Mucosa of stomach (tissue), 1 donor: ENCODE results near the gene NF1.

Source experiments
- H3K27me3 ChIP-seq: one replicate; pipeline ENCODE4 v1.7.0; 2013; ENCODE audit warnings: mild to moderate bottlenecking, low read length; ENCODE audit not compliant: control insufficient read depth, insufficient read depth
- H3K36me3 ChIP-seq: one replicate; pipeline ENCODE4 v1.7.0; 2013; ENCODE audit warnings: low read length; ENCODE audit not compliant: control insufficient read depth, insufficient read depth
- H3K4me1 ChIP-seq: one replicate; pipeline ENCODE4 v1.7.0; 2013; ENCODE audit warnings: mild to moderate bottlenecking, low read length; ENCODE audit not compliant: control insufficient read depth, insufficient read depth
- H3K4me3 ChIP-seq: one replicate; pipeline ENCODE4 v1.7.0; 2013; ENCODE audit warnings: low read length
- H3K9ac ChIP-seq: one replicate; pipeline ENCODE4 v1.7.0; 2013; ENCODE audit warnings: mild to moderate bottlenecking, low read length, moderate library complexity
- H3K9me3 ChIP-seq: one replicate; pipeline ENCODE4 v1.7.0; 2013; ENCODE audit warnings: mild to moderate bottlenecking, low read length, moderate library complexity; ENCODE audit not compliant: control insufficient read depth
- donor health status: Pancreatic carcinoma.

NF1 gene

DNA sequence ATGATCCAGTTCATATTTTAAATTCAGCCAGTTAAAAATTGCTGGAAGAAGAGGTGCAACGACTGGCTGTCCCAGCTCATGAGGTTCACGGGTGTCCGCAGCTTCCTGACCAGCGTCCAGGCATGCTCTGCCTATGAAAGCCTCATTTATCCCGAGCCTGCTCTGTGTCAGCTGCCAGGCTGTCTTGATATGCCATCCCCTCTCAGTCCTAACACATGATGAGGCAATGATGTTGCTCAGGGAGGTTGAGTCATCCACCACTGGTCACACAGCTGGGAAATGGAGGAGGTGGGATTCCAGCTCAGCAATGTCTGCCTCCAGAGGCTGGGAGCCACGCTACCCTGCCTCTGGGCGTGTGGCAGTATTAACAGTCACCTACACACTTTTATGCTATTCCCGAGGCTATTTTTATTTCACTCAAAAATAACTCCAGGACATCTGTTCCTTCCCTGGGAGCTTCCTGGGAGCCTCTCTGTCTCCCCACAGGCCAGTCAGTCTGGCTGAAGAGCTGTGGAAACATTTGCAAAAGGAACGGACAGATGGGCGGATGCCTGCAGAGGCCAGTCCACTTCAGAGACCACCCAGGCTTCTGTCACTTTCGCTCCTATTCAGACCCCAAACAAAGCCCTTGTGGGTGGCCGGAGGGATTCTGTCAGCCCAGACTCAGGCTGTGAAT lies 319.2 kb downstream of the NF1 start:
- peaks cover 4% of the 10 kb centered on the region for H3K27me3 ChIP-seq
- no peaks in the 10 kb centered on the region for H3K9me3 ChIP-seq
- H3K36me3 ChIP-seq: no peaks in the 10 kb centered on the region
- H3K4me3 ChIP-seq: no peak overlapping the region
- no peak overlapping the region for H3K9ac ChIP-seq
- H3K4me1 ChIP-seq: no peaks in the 10 kb centered on the region

DNA sequence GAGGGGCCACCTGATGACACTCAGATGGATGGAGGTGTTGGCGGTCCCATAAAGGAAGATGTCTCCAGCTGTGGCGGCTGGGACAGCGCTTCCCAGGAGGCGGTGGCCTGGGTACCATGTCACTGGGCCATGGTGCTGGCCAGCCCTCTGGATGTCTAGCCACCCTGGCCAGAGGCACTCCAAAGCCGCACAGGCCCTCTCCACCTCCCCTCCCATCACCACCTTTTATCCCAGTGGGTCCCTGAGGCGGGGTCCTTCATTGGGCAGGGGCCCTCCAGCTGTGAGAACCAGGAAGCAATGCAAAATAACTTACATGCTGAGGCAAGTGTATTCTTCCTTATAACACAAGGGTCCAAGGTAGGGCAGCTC lies 319.8 kb downstream of the NF1 start:
- Histone ChIP-seq H3K27me3 (peaks cover 4% of the 10 kb centered on the region), H3K9me3 (no peaks in the 10 kb centered on the region), H3K4me3 (no peak overlapping the region), H3K9ac (no peak overlapping the region), H3K36me3 (no peaks in the 10 kb centered on the region), H3K4me1 (no peaks in the 10 kb centered on the region)

DNA sequence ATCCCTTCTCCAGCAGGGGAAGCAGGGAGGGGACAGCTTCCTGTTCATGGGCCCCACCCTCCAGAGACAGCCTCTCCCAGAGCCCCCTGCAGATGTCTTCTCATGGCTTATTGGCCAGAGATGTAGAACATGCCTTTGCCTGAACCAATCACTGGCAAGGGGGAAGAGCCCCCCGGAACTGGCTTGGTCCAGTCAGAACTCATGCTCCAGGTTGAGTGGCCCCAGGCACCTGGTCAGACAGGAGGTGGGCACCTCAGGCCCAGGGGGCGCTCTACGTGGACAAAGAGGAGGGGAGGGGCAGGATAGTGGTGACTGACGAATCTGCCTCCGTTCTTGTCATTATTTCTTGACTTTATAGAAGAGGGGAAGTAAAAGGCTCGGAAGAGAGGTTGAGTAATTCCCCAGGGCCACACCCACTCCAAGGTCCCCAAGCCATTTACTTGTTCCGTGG lies 320.3 kb downstream of the NF1 start:
- Histone ChIP-seq H3K4me1 (no peaks in the 10 kb centered on the region), H3K4me3 (no peak overlapping the region), H3K9me3 (no peaks in the 10 kb centered on the region), H3K9ac (no peak overlapping the region), H3K36me3 (no peaks in the 10 kb centered on the region), H3K27me3 (peaks cover 4% of the 10 kb centered on the region)

DNA sequence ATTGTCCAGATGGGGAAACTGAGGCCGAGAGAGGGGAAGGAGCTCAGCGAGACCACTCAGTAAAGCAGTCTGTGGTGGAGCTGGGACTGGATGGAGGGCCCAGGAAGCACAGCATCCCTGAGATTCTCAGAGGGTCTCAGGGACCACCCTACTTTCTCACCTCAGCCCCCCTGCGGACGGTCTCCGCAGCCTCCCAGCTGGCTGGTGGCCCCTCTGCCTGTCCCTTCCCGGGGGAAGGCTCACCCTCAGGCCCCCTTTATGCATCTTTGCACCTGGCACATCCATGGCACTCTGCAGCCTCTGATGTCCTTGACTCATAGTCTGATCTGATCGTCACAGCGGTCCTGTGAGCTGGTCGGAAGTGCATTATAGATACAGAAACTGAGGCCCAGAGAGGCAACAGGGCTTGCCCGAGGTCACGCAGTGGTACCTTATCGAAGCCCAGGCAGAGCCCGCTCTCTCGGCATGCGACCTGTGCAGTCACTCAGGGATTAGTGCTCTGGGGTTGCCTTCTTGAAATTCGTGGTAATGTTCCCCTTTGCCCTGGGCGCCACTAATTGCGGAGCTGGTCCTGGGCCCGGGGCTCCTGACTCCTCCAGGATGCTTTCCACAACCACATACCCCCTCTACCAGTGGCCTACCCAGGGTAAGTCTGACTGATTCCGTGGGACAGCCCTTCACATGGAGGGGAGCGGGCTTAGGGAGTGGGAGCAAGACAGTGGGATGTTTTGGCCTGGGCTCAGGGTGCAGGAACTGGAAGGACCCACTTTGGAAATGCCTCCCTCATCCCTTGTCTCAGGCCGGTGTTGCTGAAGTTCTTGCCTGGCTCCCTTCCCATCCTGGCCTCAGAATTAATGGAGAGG lies 321.1 kb downstream of the NF1 start:
- Histone ChIP-seq H3K4me1 (no peaks in the 10 kb centered on the region), H3K27me3 (peaks cover 4% of the 10 kb centered on the region), H3K4me3 (no peak overlapping the region), H3K9me3 (no peaks in the 10 kb centered on the region), H3K9ac (no peak overlapping the region), H3K36me3 (no peaks in the 10 kb centered on the region)

DNA sequence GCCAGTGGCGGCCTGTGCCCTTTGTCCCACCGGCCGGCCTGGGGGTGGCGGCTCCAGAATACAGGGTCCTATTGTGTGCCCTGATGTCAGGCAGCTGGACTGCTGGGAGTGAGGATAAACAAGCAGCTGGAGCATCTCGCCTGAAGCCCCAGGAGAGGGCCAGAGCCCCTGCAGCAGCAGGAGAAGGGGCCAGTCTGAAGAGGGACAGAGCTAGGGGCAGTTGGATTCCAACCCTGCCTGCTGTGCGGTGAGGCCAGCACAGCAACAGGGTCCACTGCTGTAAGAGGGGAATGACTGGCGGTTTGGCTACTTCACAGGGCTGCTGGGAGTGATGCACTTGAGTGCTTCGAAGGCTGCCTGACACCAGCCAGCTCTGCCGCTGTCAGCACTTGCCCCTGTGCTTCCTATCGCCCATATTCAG lies 321.7 kb downstream of the NF1 start:
- Histone ChIP-seq H3K9ac (no peak overlapping the region), H3K4me1 (no peaks in the 10 kb centered on the region)

DNA sequence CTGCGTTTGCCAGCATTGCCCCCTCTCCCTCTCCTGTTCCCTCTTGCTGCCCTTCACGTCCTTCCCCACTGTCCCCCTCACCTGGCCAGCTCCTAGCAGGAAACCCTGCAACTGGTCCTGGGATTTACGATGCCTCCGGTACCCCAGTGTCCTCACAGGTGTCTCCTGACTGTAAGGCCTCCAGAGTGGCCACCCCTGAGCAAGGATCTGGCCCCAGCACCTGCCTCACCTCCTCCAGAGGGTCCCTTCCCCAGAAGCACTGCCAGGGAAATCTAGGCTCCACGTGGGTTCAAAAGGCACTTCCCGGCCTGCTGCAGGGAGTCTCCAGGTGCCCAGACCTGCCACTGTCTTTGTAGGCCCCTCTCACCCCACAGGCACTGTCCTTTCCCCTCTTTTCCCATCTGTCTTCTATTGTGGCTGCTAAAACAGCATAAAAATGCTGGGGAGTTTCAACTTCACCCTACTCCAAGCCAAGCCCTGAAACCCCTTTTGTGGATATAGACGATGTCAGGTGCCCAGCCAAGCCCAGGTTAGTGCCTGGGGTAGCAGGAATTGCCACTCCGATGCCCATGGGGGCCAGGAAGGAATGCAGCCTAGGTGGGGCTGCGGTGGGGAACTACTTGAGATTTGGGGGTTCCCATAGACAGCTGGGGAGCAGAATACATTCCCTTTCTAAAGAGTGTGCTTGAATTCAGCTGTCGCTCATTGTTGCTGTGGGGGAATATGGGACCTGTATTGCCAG lies 322.4 kb downstream of the NF1 start:
- H3K36me3 ChIP-seq: no peaks in the 10 kb centered on the region
- no peaks in the 10 kb centered on the region for H3K4me1 ChIP-seq
- peaks cover 4% of the 10 kb centered on the region for H3K27me3 ChIP-seq
- H3K9me3 ChIP-seq: no peaks in the 10 kb centered on the region
- H3K4me3 ChIP-seq: no peak overlapping the region
- H3K9ac ChIP-seq: no peak overlapping the region

More for the DNA sequence above, 321.7 kb downstream of the NF1 start:
- Histone ChIP-seq H3K27me3 (peaks cover 4% of the 10 kb centered on the region), H3K36me3 (no peaks in the 10 kb centered on the region), H3K9me3 (no peaks in the 10 kb centered on the region), H3K4me3 (no peak overlapping the region)

DNA sequence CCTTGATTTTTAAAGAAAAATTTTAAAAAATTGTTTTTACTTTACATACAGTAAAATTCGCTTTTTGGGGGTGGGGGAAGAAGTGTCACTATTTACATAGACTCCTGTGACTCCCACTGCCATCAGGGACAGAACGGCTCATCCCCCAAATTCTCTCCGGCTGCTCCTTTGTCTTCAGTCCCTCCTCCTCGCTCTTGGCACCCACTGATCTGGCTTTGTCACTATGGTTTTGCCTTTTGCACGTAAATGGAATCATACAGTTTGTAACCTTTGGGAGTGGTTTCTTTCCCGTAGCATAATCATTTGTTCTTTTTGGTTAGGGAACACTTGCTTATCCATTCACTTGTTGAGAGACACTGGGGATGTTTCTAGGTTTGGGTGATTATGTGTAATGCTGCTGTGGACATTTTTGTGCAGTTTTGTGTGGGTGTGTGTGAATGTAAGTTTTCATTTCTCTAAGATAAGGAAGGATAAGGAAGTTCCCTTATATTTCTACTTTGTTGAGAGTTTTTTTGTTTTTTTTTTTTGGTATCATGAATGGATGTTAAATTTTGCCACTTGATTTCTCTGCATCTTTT lies 324.1 kb downstream of the NF1 start:
- Histone ChIP-seq H3K4me3 (no peak overlapping the region), H3K9ac (no peak overlapping the region), H3K36me3 (no peaks in the 10 kb centered on the region), H3K4me1 (peaks cover 4% of the 10 kb centered on the region), H3K9me3 (no peaks in the 10 kb centered on the region), H3K27me3 (peaks cover 4% of the 10 kb centered on the region)

DNA sequence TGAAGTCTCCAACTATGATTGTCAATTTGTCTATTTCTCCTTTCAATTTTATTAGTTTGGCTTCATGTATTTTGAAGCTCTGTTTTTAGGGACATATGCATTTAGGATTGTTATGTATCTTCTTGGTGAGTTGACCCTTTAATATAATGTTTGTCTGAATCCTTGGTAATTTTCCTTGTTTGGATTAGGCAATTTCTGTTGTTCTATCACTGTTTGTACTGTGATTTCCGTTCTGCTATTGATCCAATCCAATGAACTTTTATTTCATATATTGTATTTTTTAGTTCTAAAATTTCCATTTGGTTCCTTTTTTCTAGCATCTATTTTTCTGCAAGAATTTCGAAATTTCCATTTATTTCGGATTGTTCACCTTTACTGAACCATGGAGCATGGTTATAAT lies 327.7 kb downstream of the NF1 start:
- H3K27me3 ChIP-seq: no peaks in the 10 kb centered on the region
- no peaks in the 10 kb centered on the region for H3K9me3 ChIP-seq
- no peak overlapping the region for H3K4me3 ChIP-seq
- peaks cover 9% of the 10 kb centered on the region for H3K4me1 ChIP-seq
- H3K36me3 ChIP-seq: no peaks in the 10 kb centered on the region
- H3K9ac ChIP-seq: no peak overlapping the region

DNA sequence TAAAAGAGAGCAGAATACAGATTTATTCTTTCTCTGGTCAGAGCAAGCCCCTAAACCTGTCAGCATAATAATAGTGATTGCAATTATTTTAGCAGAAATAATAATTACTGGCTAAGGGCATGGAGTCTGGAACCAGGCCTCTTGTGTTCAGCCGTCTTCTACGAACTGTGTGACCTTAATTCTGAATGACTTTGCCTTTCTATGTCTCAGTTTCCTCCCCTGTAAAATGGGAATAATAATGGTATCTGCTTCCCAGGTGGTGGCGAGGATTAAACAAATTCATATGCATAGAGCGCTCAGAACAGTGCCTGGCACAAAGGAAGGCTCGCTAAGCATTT lies 330.1 kb downstream of the NF1 start:
- Histone ChIP-seq H3K36me3 (no peaks in the 10 kb centered on the region), H3K9ac (no peak overlapping the region), H3K4me1 (peaks cover 9% of the 10 kb centered on the region), H3K4me3 (no peak overlapping the region), H3K27me3 (peaks cover 5% of the 10 kb centered on the region), H3K9me3 (no peaks in the 10 kb centered on the region)

DNA sequence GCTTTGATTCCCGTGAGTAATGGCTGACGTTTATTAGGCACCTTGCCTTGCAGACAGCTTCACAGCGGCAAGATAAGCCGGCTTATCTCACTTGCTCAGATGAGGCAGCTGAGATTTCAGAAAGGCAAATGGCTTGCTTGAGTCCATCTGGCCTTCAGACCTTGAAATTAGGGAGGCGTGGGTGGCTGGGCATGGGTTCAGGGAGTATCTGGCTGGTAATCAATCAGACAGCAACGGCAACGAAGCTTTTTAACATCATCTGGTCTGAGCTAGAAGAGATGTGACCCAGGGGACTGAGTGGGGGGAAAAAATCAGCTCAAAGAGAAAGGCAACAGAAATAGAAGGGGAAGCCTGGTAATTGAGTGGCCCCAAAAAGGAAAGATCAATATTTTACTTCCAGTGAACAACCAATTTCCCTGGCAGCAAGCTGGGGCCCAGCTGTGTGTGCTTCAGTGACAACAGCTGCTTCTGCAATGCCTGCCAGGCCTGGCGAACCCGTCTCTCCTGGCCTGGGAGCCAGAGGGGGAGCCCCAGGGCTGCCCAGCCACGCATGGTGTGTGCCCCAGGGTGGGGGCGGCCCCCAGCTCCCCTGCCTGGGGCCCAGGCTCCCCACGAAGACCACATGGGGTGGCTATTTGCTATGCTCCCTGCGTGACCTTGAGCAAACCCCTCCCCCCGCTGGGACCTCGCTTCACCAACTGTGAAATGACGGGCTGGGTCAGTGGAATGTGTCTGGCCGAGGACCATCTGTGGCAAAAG lies 330.7 kb downstream of the NF1 start:
- H3K36me3 ChIP-seq: no peaks in the 10 kb centered on the region
- no peaks in the 10 kb centered on the region for H3K9me3 ChIP-seq
- H3K4me3 ChIP-seq: no peak overlapping the region
- H3K4me1 ChIP-seq: peaks cover 9% of the 10 kb centered on the region
- peaks cover 5% of the 10 kb centered on the region for H3K27me3 ChIP-seq
- H3K9ac ChIP-seq: no peak overlapping the region
